Uterus (tissue), 4 donors: ENCODE data around the gene IFT57. TPM values are rescaled to one million over a fixed set of nuclear protein-coding genes. Genes with fewer than 3 reads are reported as not detected.

Experiments
- DNase-seq, 2 donors: peaks; one replicate each; pipeline ENCODE4 v3.0.0-alpha.2; 2019 to 2020
- H3K27ac ChIP-seq, 2 donors: fragments of 200-600 bp; sonication (generic); 1 replicate in 1 of 2; 2 replicates in 1 of 2; pipeline ENCODE4 v1.5.1; 2016 to 2018
- H3K27me3 ChIP-seq, 2 donors: fragments of 200-600 bp; sonication (generic); one replicate each; pipeline ENCODE4 v1.5.1; 2018 to 2019; ENCODE audit warnings: control low read depth in 1 of 2
- H3K36me3 ChIP-seq, 2 donors: fragments of 200-600 bp; sonication (generic); one replicate each; pipeline ENCODE4 v1.5.1; 2019; ENCODE audit warnings: control low read depth in 1 of 2
- H3K4me1 ChIP-seq, 2 donors: fragments of 200-600 bp; sonication (generic); one replicate each; pipeline ENCODE4 v1.5.1; 2018 to 2019; ENCODE audit warnings: control low read depth in 1 of 2
- H3K4me3 ChIP-seq, 2 donors: fragments of 200-600 bp; sonication (generic); 1 replicate in 1 of 2; 2 replicates in 1 of 2; pipeline ENCODE4 v1.5.1; 2018 to 2019; ENCODE audit warnings: mild to moderate bottlenecking in 1 of 2
- H3K9me3 ChIP-seq, 2 donors: fragments of 200-600 bp; sonication (generic); one replicate each; pipeline ENCODE4 v1.5.1; 2019; ENCODE audit warnings: control low read depth in 1 of 2
- CTCF ChIP-seq, 4 experiments: fragments of 200-600 bp in 2 of 4; fragments of 450-650 bp in 2 of 4; sonication (generic) in 2 of 4; IDR thresholded peaks; one replicate each; pipeline ENCODE4 v1.5.1; 2016 to 2019; ENCODE audit warnings: antibody characterized with exemption in 4 of 4, mild to moderate bottlenecking in 2 of 4, moderate library complexity in 1 of 4
- POLR2A ChIP-seq, 2 donors: fragments of 450-650 bp; IDR thresholded peaks; one replicate each; pipeline ENCODE4 v1.6.1; 2016; ENCODE audit warnings: antibody characterized with exemption in 2 of 2, mild to moderate bottlenecking in 1 of 2, moderate library complexity in 1 of 2
- intact Hi-C: fragments of 100-400 bp; cut with DNase I; formaldehyde crosslinking; loops from one replicate; pipeline ENCODE4 v1.15.1; 2023; ENCODE audit warnings: low total_unique reads
- total RNA-seq, 4 donors: library from RNA; depleted of rRNA in 3 of 4; stranded (reverse); fragments of >200 nt in 3 of 4; gene quantifications; one replicate each; pipeline versions ENCODE4 v1.1.0 to v1.2.4, GENCODE V29; 2014 to 2023
- donor health status: DM: yes; HTN: yes; CAD: no.

The IFT57 gene
- total RNA-seq, 4 donors from 2014 or later: 40.0 to 60.9 (median 55.3) TPM

DNA sequence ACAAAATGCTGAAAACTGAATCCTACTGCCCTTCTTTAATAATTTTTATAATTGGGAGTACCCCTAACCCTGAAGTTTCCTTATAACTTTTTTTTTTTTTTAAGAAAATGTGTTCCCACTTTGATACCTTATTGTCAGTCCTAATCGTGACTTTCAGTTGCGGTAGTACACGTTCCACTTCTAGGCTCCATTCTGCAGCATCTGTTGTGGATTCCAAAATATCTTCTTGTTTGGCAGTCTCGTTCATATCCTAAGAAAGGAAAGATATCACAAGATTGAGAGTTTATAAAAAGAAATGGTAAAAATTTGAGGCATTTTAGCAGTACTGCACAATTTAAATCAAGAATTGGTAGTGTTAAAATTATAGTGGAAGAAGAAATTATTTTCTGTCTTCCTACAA is 30.8 kb downstream of the IFT57 start:
- Histone ChIP-seq H3K4me1 (no peaks in the 10 kb centered on the region), H3K27ac (no peak overlapping the region), H3K9me3 (peaks cover 0 to 9% of the 10 kb centered on the region in 2 donors), H3K36me3 (no peaks in the 10 kb centered on the region), H3K4me3 (no peak overlapping the region), H3K27me3 (no peaks in the 10 kb centered on the region)
- TF ChIP-seq POLR2A (IDR thresholded peaks at IDR 0.05): no peak
- no peak for TF ChIP-seq CTCF (IDR thresholded peaks at IDR 0.05)
- intact Hi-C loops: no loop called here
- no peak for DNase-seq

GRCh38 chr3:108190346-108190745 is 31.9 kb downstream of the IFT57 start:
- H3K4me3 ChIP-seq: no peak overlapping the region
- H3K4me1 ChIP-seq: no peaks in the 10 kb centered on the region
- no peaks in the 10 kb centered on the region for H3K27me3 ChIP-seq
- TF ChIP-seq CTCF (IDR thresholded peaks at IDR 0.05) (no peak), POLR2A (IDR thresholded peaks at IDR 0.05) (no peak)
- no peak overlapping the region for H3K27ac ChIP-seq
- DNase-seq: no peak
- intact Hi-C loops: no loop called here
- peaks cover 0 to 8% of the 10 kb centered on the region in 2 donors for H3K9me3 ChIP-seq
- no peaks in the 10 kb centered on the region for H3K36me3 ChIP-seq

DNA sequence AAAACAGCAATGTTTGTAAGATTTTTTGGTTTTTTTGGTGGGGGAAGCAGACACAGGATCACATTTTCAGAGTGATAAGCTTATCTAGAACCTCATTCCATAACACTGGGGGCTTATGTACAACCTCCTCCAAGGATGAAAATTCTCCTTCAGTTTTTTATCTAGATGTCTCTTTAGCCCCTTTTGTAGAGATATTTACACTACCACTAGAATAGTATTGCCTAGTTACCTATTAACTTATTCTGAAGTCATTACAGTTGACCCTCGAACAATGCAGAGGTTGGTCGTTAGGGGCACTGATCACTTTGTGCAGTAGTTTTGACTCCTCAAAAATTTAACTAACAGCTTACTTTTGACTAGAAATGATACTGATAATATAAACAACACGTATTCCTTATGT is 32.8 kb downstream of the IFT57 start:
- no peaks in the 10 kb centered on the region for H3K27me3 ChIP-seq
- no peak overlapping the region for H3K27ac ChIP-seq
- intact Hi-C loops: no loop called here
- no peak for DNase-seq
- H3K36me3 ChIP-seq: no peaks in the 10 kb centered on the region
- no peaks in the 10 kb centered on the region for H3K9me3 ChIP-seq
- H3K4me3 ChIP-seq: no peak overlapping the region
- no peak for TF ChIP-seq POLR2A (IDR thresholded peaks at IDR 0.05)
- TF ChIP-seq CTCF (IDR thresholded peaks at IDR 0.05): no peak
- H3K4me1 ChIP-seq: no peaks in the 10 kb centered on the region

DNA sequence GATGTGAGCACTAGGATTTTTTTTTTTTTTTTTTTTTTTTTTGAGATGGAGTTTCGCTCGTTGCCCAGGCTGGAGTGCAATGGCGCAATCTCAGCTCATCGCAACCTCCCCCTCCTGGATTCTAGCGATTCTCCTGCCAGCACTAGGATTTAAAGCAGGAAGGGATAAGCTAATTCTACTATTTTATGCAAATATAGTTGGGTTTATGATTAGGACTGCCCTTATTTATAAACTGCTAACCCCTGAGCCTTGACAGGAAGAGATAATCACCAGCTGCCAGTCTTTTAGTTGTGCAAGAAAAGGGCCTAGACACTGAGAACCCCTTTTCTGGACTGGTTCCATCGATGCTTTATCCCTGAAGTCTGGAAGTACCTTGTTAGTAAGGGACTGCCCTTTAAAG is 36.7 kb downstream of the IFT57 start:
- Histone ChIP-seq H3K4me1 (no peaks in the 10 kb centered on the region), H3K36me3 (no peaks in the 10 kb centered on the region), H3K9me3 (no peaks in the 10 kb centered on the region), H3K4me3 (no peak overlapping the region), H3K27me3 (no peaks in the 10 kb centered on the region), H3K27ac (no peak overlapping the region)
- TF ChIP-seq POLR2A (IDR thresholded peaks at IDR 0.05) (no peak), CTCF (IDR thresholded peaks at IDR 0.05) (no peak)
- DNase-seq: no peak
- intact Hi-C loops: no loop called here

DNA sequence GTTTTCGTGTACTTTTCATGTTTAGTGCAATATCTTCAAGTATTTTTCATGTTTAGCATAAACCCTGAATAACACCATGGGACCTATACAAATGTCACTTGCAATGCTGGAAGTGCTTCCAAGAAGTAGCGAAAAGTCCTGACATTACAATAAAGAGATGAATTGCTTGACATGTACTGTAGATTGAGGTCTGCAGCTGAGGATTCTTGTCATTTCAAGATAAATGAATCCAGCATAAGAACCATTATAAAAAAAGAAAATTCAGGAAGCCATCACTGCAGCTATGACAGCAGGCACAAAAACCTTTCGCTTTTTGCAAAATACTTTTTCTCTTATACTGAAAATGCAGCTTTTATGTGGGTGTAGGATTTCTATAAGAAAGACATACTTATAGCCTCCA is 37.4 kb downstream of the IFT57 start:
- no peak for DNase-seq
- Histone ChIP-seq H3K27me3 (no peaks in the 10 kb centered on the region), H3K9me3 (no peaks in the 10 kb centered on the region), H3K36me3 (no peaks in the 10 kb centered on the region), H3K4me1 (no peaks in the 10 kb centered on the region), H3K4me3 (no peak overlapping the region), H3K27ac (no peak overlapping the region)
- TF ChIP-seq POLR2A (IDR thresholded peaks at IDR 0.05) (no peak), CTCF (IDR thresholded peaks at IDR 0.05) (no peak)
- intact Hi-C loops: no loop called here
